HepG2 (cell line): ENCODE results near the gene NOCT. TPM values are rescaled to one million over a fixed set of nuclear protein-coding genes. Genes with fewer than 3 reads are reported as not detected.

Experiments
- ASH2L ChIP-seq: fragments of 300-600, 200-600 bp; sonication (generic); IDR thresholded peaks from 2 replicates; pipeline ENCODE4 v1.7.0; 2017; ENCODE audit warnings: low read depth, mild to moderate bottlenecking, moderate library complexity, mixed read lengths, low read length; ENCODE audit not compliant: insufficient read length
- DMAP1 ChIP-seq: IDR thresholded peaks from 2 replicates; pipeline ENCODE4 v1.6.1; 2016
- FOXA1 ChIP-seq, 2 experiments: fragments of 450-650 bp in 1 of 2; sonication (generic) in 1 of 2; formaldehyde crosslinking in 1 of 2; IDR thresholded peaks; 2 replicates each; pipeline versions ENCODE4 v1.4.0 to v1.6.1; 2016 to 2020; ENCODE audit warnings: missing genetic modification reagents in 1 of 2
- FOXC1 ChIP-seq: sonication (generic); formaldehyde crosslinking; IDR thresholded peaks from 2 replicates; pipeline ENCODE4 v1.8.0; 2022; ENCODE audit warnings: mild to moderate bottlenecking, missing genetic modification reagents, borderline replicate concordance
- HDAC2 ChIP-seq: sonication (generic); formaldehyde crosslinking; IDR thresholded peaks from 2 replicates; pipeline ENCODE4 v1.4.0; 2020; ENCODE audit warnings: missing genetic modification reagents
- HHEX ChIP-seq: IDR thresholded peaks from 2 replicates; pipeline ENCODE4 v1.6.1; 2016; ENCODE audit warnings: control low read depth
- KDM2A ChIP-seq: sonication (generic); formaldehyde crosslinking; IDR thresholded peaks from 2 replicates; pipeline ENCODE4 v1.4.0; 2020; ENCODE audit warnings: low read depth, missing genetic modification reagents, borderline replicate concordance
- KDM5B ChIP-seq: sonication (generic); formaldehyde crosslinking; IDR thresholded peaks from 2 replicates; pipeline ENCODE4 v1.4.0; 2020; ENCODE audit warnings: missing genetic modification reagents, mild to moderate bottlenecking, borderline replicate concordance
- LCORL ChIP-seq, 2 experiments: fragments of 450-650 bp in 1 of 2; sonication (generic) in 1 of 2; formaldehyde crosslinking in 1 of 2; IDR thresholded peaks; 2 replicates each; pipeline versions ENCODE4 v1.5.0 to v1.6.1; 2017 to 2020; ENCODE audit warnings: antibody characterized with exemption in 1 of 2, missing genetic modification reagents in 1 of 2
- MTERF4 ChIP-seq: sonication (generic); formaldehyde crosslinking; IDR thresholded peaks from 2 replicates; pipeline ENCODE4 v1.8.0; 2023; ENCODE audit warnings: mild to moderate bottlenecking, missing genetic modification reagents
- NFYB ChIP-seq: sonication (generic); formaldehyde crosslinking; IDR thresholded peaks from 2 replicates; pipeline ENCODE4 v1.4.0; 2020; ENCODE audit warnings: missing genetic modification reagents
- NR2F1 ChIP-seq, 2 experiments: fragments of 450-650 bp in 1 of 2; formaldehyde crosslinking in 1 of 2; IDR thresholded peaks; 2 replicates each; pipeline versions ENCODE4 v1.5.0 to v1.6.1; 2016 to 2020; ENCODE audit warnings: mild to moderate bottlenecking in 1 of 2, missing compliant biosample characterization in 1 of 2, missing genetic modification reagents in 1 of 2, moderate library complexity in 1 of 2
- SNRNP70 ChIP-seq: fragments of 200-400 bp; formaldehyde crosslinking; IDR thresholded peaks from 2 replicates; pipeline ENCODE4 v1.6.1; 2017; ENCODE audit warnings: mild to moderate bottlenecking, low read depth, low read length, moderate library complexity
- TEAD3 ChIP-seq: optimal IDR thresholded peaks from 2 replicates; pipeline ENCODE3; 2016; ENCODE audit warnings: borderline replicate concordance
- ZBTB1 ChIP-seq: sonication (generic); formaldehyde crosslinking; IDR thresholded peaks from 2 replicates; pipeline ENCODE4 v1.4.0; 2020; ENCODE audit warnings: missing genetic modification reagents, borderline replicate concordance
- ZFP36 ChIP-seq: fragments of 150-350 bp; IDR thresholded peaks from 2 replicates; pipeline ENCODE4 v1.6.1; 2018; ENCODE audit warnings: borderline replicate concordance, low read length, low read depth; ENCODE audit not compliant: partially characterized antibody
- ZFP36L1 ChIP-seq: sonication (generic); formaldehyde crosslinking; IDR thresholded peaks from 2 replicates; pipeline ENCODE4 v1.8.0; 2022; ENCODE audit warnings: mild to moderate bottlenecking, missing genetic modification reagents, moderate library complexity
- ZFX ChIP-seq: sonication (generic); formaldehyde crosslinking; IDR thresholded peaks from 2 replicates; pipeline ENCODE4 v1.4.0; 2020; ENCODE audit warnings: mild to moderate bottlenecking, low read depth, missing genetic modification reagents, moderate library complexity
- ZNF10 ChIP-seq: sonication (generic); formaldehyde crosslinking; IDR thresholded peaks from 2 replicates; pipeline ENCODE4 v1.4.0; 2020; ENCODE audit warnings: mild to moderate bottlenecking, low read depth, missing genetic modification reagents, borderline replicate concordance
- ZNF235 ChIP-seq: sonication (generic); formaldehyde crosslinking; IDR thresholded peaks from 2 replicates; pipeline ENCODE4 v1.8.1; 2023; ENCODE audit warnings: mild to moderate bottlenecking, missing genetic modification reagents, borderline replicate concordance
- ZNF263 ChIP-seq: sonication (generic); formaldehyde crosslinking; IDR thresholded peaks from 2 replicates; pipeline ENCODE4 v1.4.0; 2020; ENCODE audit warnings: missing genetic modification reagents
- ZNF558 ChIP-seq: sonication (generic); formaldehyde crosslinking; IDR thresholded peaks from 2 replicates; pipeline ENCODE4 v1.9.0; 2022; ENCODE audit warnings: mild to moderate bottlenecking, missing genetic modification reagents, borderline replicate concordance
- ZNF781 ChIP-seq: sonication (generic); formaldehyde crosslinking; IDR thresholded peaks from 2 replicates; pipeline ENCODE4 v1.5.1; 2020; ENCODE audit warnings: borderline replicate concordance, mild to moderate bottlenecking, missing genetic modification reagents; ENCODE audit errors: not compliant biosample characterization
- ZNF790 ChIP-seq: sonication (generic); formaldehyde crosslinking; IDR thresholded peaks from 2 replicates; pipeline ENCODE4 v1.8.0; 2022; ENCODE audit warnings: missing genetic modification reagents, mild to moderate bottlenecking, borderline replicate concordance
- polyA plus RNA-seq, 8 experiments: library from polyadenylated mRNA; depleted of rRNA in 3 of 8; stranded (reverse) in 7 of 8; unstranded in 1 of 8; fragments of >200 nt; fragmentation: Illumina TruSeq in 4 of 8; extraction: Trizol in 4 of 8; gene quantifications; 2 replicates each; pipeline versions ENCODE4 v1.2.1 to v1.2.3, GENCODE V29; 2011 to 2016; ENCODE audit warnings: low read depth in 4 of 8, missing spikeins in 1 of 8, mixed read lengths in 1 of 8; ENCODE audit not compliant: insufficient read depth in 1 of 8
- total RNA-seq, 5 experiments: library from RNA; depleted of rRNA; stranded (reverse); fragments of >200 nt; fragmentation: Illumina TruSeq; extraction: Trizol; gene quantifications; 2 replicates each; pipeline ENCODE4 v1.2.3, GENCODE V29; 2016; ENCODE audit warnings: low read depth in 1 of 5
- TF ChIP-seq, protein P1 (sequence below): sonication (generic); formaldehyde crosslinking; IDR thresholded peaks from 2 replicates; pipeline ENCODE4 v1.8.1; 2022; ENCODE audit warnings: low read depth, mild to moderate bottlenecking, missing genetic modification reagents

The NOCT gene
- total and polyA plus RNA-seq, 2 of the 13 experiments (the other 11 are each of a cell fraction or from before 2014, with no cell fraction given): 3.6 to 13.1 TPM

- TF ChIP-seq ASH2L: peak; percentile 71
- TF ChIP-seq ZNF263 (CRISPR knock-in tag): no peak
- peak; percentile 71 for TF ChIP-seq TEAD3 (CRISPR knock-in tag)
- TF ChIP-seq HHEX (CRISPR knock-in tag): peak; percentile 61; the same call in 1 of the 2 replicates
- no peak for TF ChIP-seq ZNF781 (CRISPR knock-in tag)
- no peak for TF ChIP-seq MTERF4 (CRISPR knock-in tag)
- TF ChIP-seq ZNF10: no peak
- TF ChIP-seq ZFP36: no peak
- TF ChIP-seq ZNF790 (CRISPR knock-in tag): no peak
- TF ChIP-seq ZBTB1: no peak
- TF ChIP-seq ZNF558 (CRISPR knock-in tag): no peak
- no peak for TF ChIP-seq ZNF235
- TF ChIP-seq DMAP1 (CRISPR knock-in tag): no peak; the same call in none of the 2 replicates
- peak; percentile 93 for TF ChIP-seq NFYB
- peak; percentile 60; the same call in 1 of the 2 replicates for TF ChIP-seq FOXC1 (CRISPR knock-in tag)
- peak; percentile 51; the same call in 1 of the 2 replicates for TF ChIP-seq ZFP36L1
- no peak for TF ChIP-seq LCORL (IDR thresholded peaks at IDR 0.05)
- TF ChIP-seq LCORL (CRISPR knock-in tag; IDR thresholded peaks at IDR 0.05): peak; percentile 57; the same call in 1 of the 2 replicates
- TF ChIP-seq KDM2A: peak; percentile 89
- TF ChIP-seq NR2F1 (CRISPR knock-in tag; IDR thresholded peaks at IDR 0.05): peak in 1 of 2 experiments; percentile 29; a peak in 1 of 4 replicates
- TF ChIP-seq, protein P1, sequence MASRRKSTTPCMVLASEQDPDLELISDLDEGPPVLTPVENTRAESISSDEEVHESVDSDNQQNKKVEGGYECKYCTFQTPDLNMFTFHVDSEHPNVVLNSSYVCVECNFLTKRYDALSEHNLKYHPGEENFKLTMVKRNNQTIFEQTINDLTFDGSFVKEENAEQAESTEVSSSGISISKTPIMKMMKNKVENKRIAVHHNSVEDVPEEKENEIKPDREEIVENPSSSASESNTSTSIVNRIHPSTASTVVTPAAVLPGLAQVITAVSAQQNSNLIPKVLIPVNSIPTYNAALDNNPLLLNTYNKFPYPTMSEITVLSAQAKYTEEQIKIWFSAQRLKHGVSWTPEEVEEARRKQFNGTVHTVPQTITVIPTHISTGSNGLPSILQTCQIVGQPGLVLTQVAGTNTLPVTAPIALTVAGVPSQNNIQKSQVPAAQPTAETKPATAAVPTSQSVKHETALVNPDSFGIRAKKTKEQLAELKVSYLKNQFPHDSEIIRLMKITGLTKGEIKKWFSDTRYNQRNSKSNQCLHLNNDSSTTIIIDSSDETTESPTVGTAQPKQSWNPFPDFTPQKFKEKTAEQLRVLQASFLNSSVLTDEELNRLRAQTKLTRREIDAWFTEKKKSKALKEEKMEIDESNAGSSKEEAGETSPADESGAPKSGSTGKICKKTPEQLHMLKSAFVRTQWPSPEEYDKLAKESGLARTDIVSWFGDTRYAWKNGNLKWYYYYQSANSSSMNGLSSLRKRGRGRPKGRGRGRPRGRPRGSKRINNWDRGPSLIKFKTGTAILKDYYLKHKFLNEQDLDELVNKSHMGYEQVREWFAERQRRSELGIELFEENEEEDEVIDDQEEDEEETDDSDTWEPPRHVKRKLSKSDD: no peak
- peak; percentile 73 for TF ChIP-seq FOXA1 (IDR thresholded peaks at IDR 0.05)
- TF ChIP-seq FOXA1 (CRISPR knock-in tag; IDR thresholded peaks at IDR 0.05): peak; percentile 97
- 0 out of 2 replicates have a peak, but pooled peaks have one; percentile 25 for TF ChIP-seq ZFX
- TF ChIP-seq SNRNP70: no peak
- TF ChIP-seq KDM5B: no peak; the same call in 1 of the 2 replicates
- peak; percentile 76 for TF ChIP-seq HDAC2
These were observed 67.4 kb downstream of the NOCT start (continued) for GRCh38 chr4:139082750-139083606.
